Activated T-cell treated with anti-CD3 and anti-CD28 coated beads for 4 hours (primary cell): ENCODE measurements around the gene TSPAN14.

Source experiments
- DNase-seq: peaks from one replicate; pipeline ENCODE4 v3.0.0-alpha.2; 2020

The TSPAN14 gene

GRCh38 chr10:80509108-80509402 is 54.9 kb downstream of the TSPAN14 start:
- no peak for DNase-seq

- DNase-seq = no peak
Observed at GRCh38 chr10:80509403-80510161, 55.5 kb downstream of the TSPAN14 start.

GRCh38 chr10:80512031-80512526 is 58.0 kb downstream of the TSPAN14 start:
- no peak for DNase-seq

DNA sequence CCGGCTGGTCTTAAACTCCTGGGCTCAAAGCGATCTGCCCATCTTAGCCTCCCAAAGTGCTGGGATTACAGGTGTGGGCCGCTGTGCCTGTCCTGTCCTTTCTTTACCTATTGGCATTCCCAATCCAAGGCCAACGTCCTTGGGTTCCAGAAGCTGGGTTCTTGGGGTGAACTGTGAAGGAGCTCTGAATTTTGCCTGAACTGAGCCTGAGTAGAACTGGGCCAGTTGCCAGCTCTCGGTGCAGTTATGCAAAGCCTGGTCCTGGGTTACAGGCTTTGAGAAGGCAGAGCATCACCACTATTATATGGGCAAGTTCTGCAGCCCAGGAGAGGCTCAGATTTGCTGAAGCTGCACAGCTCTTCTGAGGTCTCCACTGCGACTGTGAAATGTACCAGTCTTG is 59.0 kb downstream of the TSPAN14 start:
- no peak for DNase-seq

DNA sequence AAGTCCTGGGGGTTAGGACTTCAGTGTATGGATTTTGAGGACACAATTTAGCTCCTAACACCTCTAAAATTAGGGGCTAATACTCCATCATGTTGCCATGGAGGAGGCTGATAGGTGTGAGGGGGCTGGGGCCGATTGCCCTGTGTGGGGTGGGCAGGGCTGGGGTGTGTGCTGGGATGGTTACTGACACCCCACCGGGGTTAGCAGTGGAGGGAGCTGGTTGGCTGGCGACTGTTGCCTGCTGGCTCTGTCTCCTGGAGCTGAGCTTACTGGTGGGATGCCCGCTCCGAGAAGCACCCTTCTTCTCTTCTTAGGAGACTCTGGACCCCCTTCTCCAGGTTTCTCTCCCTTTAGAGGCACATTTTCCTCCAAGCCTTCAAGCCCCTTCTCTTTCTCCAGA is 61.4 kb downstream of the TSPAN14 start:
- DNase-seq = no peak

- no peak for DNase-seq
Observed at GRCh38 chr10:80515941-80516340, 61.8 kb downstream of the TSPAN14 start.

GRCh38 chr10:80516506-80517075 is 62.5 kb downstream of the TSPAN14 start:
- DNase-seq = no peak

DNA sequence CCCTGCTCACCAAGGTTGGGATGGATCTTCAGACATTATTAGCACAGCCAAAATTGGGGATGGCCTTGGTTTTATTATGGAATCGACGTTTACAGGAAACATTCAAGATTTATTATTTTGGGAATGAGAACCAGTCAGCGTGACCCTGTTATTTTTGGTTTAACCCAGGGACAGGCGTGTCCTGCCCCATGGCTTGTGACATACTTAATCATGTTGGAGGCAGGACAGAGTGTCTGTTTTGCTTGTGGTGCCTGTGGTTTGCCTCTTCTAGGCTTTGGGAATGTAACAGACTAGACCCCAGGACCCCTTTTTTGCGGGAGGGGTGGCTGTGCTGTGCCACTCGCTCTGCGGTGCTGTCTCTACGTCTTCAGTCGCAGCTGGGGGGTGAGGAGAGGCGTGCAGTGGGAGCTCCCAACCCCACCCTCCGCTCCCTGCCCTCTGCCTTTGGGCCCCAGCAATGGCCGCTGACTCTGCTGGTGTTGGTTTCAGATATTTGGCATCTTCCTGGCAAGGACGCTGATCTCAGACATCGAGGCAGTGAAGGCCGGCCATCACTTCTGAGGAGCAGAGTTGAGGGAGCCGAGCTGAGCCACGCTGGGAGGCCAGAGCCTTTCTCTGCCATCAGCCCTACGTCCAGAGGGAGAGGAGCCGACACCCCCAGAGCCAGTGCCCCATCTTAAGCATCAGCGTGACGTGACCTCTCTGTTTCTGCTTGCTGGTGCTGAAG is 63.5 kb downstream of the TSPAN14 start:
- no peak for DNase-seq

- DNase-seq = no peak
Observed at GRCh38 chr10:80518143-80518806, 64.2 kb downstream of the TSPAN14 start.

- DNase-seq = no peak
Observed at GRCh38 chr10:80518807-80519360, 64.8 kb downstream of the TSPAN14 start.

DNA sequence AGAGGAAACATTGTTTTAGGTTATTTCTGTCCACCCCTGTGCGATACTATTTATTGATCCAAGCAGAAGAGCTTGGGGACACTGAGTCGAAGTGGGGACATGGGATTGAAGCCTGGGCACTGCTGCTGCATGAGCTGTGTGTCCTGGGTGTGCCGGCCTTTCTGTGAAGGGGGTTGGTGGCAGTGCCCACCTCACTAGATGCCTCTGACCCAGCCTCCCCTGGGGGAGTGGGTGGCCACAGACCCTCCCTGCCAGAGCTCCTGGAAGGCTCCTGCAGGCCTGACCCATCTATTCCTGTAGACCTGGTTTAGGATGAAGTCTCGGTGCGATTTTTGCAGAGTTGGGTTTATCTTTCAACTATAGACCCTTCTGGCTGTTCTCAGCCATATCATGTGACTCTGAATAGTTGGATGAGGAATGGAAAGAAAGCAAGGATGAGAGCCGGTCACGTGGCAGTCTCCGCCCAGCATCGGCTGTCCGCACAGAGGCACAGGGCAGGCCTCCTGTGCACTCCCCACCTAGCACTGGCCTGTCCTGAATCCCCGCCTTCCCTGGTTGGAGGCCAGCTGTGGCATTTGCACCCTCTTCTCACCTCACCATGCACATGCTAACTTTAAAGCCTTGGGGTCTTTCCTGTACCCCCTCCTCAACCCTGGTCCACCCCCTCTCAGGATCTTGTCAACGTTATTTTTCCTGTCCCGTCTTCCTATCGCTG is 66.0 kb downstream of the TSPAN14 start:
- DNase-seq = no peak

DNA sequence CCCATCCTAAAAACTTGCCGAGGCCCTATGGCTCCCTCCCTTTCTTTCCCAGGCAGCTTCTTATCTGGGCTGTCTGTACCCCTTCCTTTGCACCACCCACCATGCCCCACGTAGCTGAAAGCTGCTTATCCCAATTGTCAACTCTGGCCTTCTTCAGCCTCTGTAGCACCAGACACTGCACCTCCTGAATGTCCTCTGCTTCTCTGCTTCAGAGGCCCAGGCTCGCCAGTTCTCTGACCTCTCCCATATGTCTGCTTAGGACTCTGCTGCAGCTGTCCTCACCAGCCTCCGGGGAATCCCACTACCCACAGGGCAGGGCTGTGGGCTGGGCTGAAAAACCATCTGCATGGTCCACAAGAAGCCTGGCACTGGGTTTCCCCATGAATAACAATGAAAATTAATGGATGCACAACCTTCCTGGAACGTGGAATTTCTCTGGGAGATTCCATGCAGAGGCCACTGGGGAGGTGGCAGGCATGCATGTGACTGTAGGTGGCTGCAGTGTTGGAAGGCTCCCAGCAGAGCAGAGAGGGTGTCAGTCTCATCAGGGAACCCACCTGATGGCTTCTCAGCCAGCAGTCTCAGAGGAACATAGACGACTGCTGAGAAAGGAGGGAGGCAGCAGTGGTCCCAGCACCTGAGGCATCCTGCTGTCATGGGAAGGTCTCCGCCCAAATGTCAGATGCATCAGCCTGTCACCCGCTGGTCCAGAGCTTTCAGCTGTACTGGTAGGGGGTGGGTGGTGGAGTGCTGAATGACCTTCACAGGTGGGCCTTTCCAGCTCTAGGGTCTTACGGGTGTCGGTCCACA is 66.8 kb downstream of the TSPAN14 start:
- no peak for DNase-seq

DNA sequence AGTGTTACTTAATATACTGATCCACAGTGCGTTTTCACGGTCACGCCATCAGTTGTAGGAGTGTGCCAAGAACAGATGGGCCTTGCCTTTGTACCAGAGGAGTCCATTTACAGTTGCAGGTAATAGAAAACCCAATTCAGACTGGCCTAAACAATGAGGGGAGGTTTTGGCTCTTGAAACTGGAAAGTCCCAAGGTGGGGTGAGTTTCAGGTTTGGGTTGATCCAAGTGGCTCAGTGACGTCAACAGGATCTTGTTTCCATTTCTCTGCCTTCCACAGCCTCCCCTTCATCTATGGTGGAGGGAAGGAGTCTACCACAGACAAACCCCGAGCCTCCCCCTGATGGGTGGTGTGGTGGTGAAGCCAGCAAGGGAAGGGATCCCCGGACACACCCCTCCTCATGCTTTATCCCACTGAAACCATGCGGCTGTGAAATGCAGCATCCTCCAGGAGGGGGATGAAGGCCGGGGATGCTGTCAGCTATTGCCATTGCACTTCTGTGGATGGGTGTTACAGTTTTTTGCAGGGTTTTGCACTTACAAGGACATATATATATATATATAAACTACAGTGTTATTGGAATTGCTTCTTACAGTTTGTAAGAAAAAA is 68.8 kb downstream of the TSPAN14 start:
- no peak for DNase-seq

GRCh38 chr10:80523773-80524172 is 69.7 kb downstream of the TSPAN14 start:
- DNase-seq = no peak

DNA sequence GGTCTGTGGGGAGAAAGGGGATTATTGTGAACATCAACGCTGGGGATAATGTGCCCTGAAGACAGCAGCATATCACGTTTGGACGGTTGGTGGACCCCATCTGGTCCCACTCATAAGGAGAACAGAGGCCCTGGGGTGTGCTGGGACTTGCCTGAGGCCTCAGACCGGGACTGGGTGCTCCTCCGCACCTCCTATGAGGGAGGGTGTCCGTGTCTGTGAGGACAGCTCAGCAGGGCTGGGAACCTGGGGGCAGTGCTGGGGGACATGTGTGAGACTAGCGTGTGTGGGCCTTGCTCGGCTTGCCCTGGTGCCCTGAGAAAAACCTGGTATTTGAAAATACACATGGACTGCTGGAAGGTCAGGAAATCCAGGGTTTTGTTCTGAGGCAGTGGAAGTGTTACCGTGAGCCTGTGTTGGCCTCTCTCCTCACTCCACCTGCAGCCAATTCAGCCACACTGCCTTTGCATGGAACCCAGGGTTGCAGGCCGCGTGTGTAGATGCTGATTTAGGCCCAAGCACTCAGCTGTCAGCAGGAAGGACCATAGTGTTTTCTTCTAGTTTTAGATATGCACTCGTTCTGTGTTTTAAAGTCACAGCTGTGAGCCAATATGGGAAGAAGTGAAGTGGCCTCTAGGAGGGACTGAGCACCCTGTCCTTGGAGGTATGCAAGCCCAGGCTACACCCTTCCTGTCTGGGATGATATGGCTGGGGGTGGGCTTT is 70.2 kb downstream of the TSPAN14 start:
- no peak for DNase-seq

- DNase-seq = no peak
Observed at GRCh38 chr10:80526218-80526617, 72.1 kb downstream of the TSPAN14 start.

GRCh38 chr10:80526742-80527141 is 72.6 kb downstream of the TSPAN14 start:
- DNase-seq = no peak

DNA sequence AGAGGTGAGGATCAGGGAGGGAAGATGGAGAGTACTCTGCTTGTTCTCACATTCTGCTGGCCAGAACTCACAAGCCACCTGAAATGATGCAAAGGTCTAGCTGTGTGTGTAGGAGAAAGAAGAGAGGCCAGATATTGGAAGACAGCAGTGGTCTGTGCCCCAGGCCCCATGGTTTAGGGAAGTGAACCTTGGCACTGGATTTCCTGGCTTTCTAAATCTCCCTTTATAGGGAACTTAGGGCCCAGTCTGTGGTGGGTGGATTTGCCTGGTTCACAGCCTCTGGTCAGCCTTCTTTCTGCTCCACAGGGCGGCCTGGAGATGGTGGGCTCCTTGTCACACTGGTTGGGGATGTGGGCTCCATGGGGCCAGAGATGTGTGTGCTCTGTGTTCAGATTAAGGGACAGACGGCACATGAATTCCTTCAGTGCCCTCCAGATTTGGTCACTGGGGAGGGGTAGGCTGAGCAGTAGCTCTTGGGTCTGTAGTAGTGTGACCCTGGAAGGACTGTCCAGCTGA is 74.1 kb downstream of the TSPAN14 start:
- DNase-seq = no peak

GRCh38 chr10:80528901-80529300 is 74.8 kb downstream of the TSPAN14 start:
- no peak for DNase-seq

- no peak for DNase-seq
Observed at GRCh38 chr10:80529604-80530003, 75.5 kb downstream of the TSPAN14 start.
